Measurements from ENCODE around the gene TNKS2.

TNKS2 gene

DNA sequence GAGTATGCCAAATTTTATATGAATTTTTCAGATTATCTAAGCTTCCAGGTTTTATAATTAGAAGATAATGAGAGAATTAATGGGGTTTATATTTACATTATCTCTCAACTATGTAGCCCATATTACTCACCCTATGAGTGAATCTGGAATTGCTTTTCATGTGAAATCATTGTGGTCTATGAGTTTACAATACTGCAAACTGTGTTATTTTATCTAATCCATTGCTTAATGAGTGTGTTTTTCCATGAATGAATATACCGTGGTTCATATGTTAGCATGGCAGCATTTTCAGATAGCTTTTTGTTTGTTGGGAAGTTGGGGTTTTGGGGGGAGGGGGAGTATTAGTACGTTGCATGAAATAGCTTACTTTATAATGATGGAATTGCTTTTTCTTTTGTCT, 66.5 kb downstream of the TNKS2 start:
- H3K36me3 ChIP-seq (ENCODE audit: low read length), result peaks cover 44% of the 10 kb centered on the region; the same call in 1 of the 2 replicates
- no peak overlapping the region for H3K4me2 ChIP-seq (ENCODE audit: low read depth, low read length, poor library complexity, severe bottlenecking)

DNA sequence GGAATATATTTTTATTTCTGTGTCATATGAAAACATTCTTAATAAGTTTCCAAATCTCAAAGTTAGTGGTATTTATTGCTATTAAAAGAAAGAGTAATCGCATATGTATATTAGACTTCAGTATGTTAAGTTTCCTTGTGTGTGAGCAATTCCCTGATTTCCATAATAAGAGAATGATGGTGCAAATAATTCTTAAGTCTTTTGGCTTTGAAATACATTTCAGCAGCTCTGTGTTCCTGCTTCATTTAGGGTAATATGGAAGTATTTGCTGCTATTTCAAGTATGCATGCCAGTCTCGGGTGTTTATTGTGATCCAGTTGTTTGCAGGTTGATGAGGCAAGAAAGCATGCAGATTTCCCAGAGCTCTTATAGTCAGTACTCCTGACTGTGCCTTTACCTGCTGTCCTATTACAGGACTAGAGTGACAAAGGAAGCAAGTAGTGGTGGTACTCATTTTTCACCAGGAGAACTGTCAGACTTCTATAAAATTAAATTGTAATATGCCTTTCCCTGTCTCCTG, 67.4 kb downstream of the TNKS2 start:
- Histone ChIP-seq H3K9ac (ENCODE audit: low read length) (no peak overlapping the region), H3K27ac (ENCODE audit: low read depth, low read length) (no peak overlapping the region), H3K4me3 (ENCODE audit: insufficient read depth, low read length, poor library complexity, severe bottlenecking) (no peak overlapping the region), H2AFZ (ENCODE audit: low read depth, low read length, severe bottlenecking) (no peak overlapping the region), H3F3A (ENCODE audit: insufficient read depth) (0 out of 2 replicates have a peak, but pooled peaks cover 5% of the 10 kb centered on the region), H3K9me3 (ENCODE audit: insufficient read depth, low read length) (no peaks in the 10 kb centered on the region), H3K36me3 (ENCODE audit: low read length) (peaks cover 35% of the 10 kb centered on the region; the same call in 1 of the 2 replicates), H3K79me2 (ENCODE audit: insufficient read depth, low read length) (no peaks in the 10 kb centered on the region), H3K27me3 (ENCODE audit: low read length) (no peaks in the 10 kb centered on the region), H3K4me2 (ENCODE audit: low read depth, low read length, poor library complexity, severe bottlenecking) (no peak overlapping the region), H3K9me2 (replicated peaks; ENCODE audit: insufficient read depth, low read length) (no peaks in the 10 kb centered on the region), H4K20me1 (ENCODE audit: low read depth, low read length) (0 out of 2 replicates have a peak, but pooled peaks cover 7% of the 10 kb centered on the region)
- TF ChIP-seq, protein P1, sequence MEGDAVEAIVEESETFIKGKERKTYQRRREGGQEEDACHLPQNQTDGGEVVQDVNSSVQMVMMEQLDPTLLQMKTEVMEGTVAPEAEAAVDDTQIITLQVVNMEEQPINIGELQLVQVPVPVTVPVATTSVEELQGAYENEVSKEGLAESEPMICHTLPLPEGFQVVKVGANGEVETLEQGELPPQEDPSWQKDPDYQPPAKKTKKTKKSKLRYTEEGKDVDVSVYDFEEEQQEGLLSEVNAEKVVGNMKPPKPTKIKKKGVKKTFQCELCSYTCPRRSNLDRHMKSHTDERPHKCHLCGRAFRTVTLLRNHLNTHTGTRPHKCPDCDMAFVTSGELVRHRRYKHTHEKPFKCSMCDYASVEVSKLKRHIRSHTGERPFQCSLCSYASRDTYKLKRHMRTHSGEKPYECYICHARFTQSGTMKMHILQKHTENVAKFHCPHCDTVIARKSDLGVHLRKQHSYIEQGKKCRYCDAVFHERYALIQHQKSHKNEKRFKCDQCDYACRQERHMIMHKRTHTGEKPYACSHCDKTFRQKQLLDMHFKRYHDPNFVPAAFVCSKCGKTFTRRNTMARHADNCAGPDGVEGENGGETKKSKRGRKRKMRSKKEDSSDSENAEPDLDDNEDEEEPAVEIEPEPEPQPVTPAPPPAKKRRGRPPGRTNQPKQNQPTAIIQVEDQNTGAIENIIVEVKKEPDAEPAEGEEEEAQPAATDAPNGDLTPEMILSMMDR (IDR thresholded peaks at IDR 0.05; ENCODE audit: insufficient read depth, low read length, poor library complexity, severe bottlenecking), result no peak

More for the DNA sequence above, 66.5 kb downstream of the TNKS2 start:
- Histone ChIP-seq H3K9me3 (ENCODE audit: insufficient read depth, low read length) (no peaks in the 10 kb centered on the region), H3K9me2 (replicated peaks; ENCODE audit: insufficient read depth, low read length) (no peaks in the 10 kb centered on the region), H3F3A (ENCODE audit: insufficient read depth) (0 out of 2 replicates have a peak, but pooled peaks cover 5% of the 10 kb centered on the region), H3K4me3 (ENCODE audit: insufficient read depth, low read length, poor library complexity, severe bottlenecking) (no peak overlapping the region), H4K20me1 (ENCODE audit: low read depth, low read length) (0 out of 2 replicates have a peak, but pooled peaks cover 7% of the 10 kb centered on the region), H3K79me2 (ENCODE audit: insufficient read depth, low read length) (no peaks in the 10 kb centered on the region), H3K27me3 (ENCODE audit: low read length) (no peaks in the 10 kb centered on the region), H3K9ac (ENCODE audit: low read length) (no peak overlapping the region), H2AFZ (ENCODE audit: low read depth, low read length, severe bottlenecking) (no peak overlapping the region), H3K27ac (ENCODE audit: low read depth, low read length) (no peak overlapping the region)
- TF ChIP-seq, protein P1 (IDR thresholded peaks at IDR 0.05; ENCODE audit: insufficient read depth, low read length, poor library complexity, severe bottlenecking), result no peak
- no peak for TF ChIP-seq EZH2phosphoT487 (conservative IDR thresholded peaks at IDR 0.05; ENCODE audit: low read length)

DNA sequence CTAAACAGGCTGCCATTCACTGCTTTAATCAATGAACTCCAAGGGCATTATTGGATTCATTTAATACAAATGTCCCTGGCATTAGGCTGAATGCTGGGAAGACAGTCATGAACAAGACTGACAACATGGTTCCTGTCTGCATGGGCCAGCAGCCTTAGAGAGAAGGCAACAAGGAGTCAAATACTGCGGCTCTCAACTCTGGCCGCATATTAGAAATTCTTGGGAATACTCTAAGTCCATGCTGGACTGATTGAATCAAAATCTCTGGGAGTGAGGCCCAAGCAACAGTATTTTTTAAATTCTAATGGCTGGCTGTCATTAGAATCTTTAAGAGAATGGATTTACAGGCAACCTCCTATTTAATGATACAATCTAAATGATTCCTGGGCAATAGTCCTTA, 76.9 kb downstream of the TNKS2 start:
- H3K79me2 ChIP-seq (ENCODE audit: insufficient read depth, low read length), result no peaks in the 10 kb centered on the region
- no peaks in the 10 kb centered on the region for H3K9me3 ChIP-seq (ENCODE audit: insufficient read depth, low read length)
- H3K4me3 ChIP-seq (ENCODE audit: insufficient read depth, low read length, poor library complexity, severe bottlenecking), result no peak overlapping the region
- H3K27me3 ChIP-seq (ENCODE audit: low read length), result no peaks in the 10 kb centered on the region
- H3F3A ChIP-seq (ENCODE audit: insufficient read depth), result no peaks in the 10 kb centered on the region
- no peak overlapping the region for H3K4me2 ChIP-seq (ENCODE audit: low read depth, low read length, poor library complexity, severe bottlenecking)
- no peak overlapping the region for H2AFZ ChIP-seq (ENCODE audit: low read depth, low read length, severe bottlenecking)
- no peaks in the 10 kb centered on the region for H3K9me2 ChIP-seq (replicated peaks; ENCODE audit: insufficient read depth, low read length)
- no peak overlapping the region for H3K9ac ChIP-seq (ENCODE audit: low read length)
- no peaks in the 10 kb centered on the region for H3K36me3 ChIP-seq (ENCODE audit: low read length)
- H4K20me1 ChIP-seq (ENCODE audit: low read depth, low read length), result no peaks in the 10 kb centered on the region
- TF ChIP-seq, protein P1 (IDR thresholded peaks at IDR 0.05; ENCODE audit: insufficient read depth, low read length, poor library complexity, severe bottlenecking), result no peak
- H3K27ac ChIP-seq (ENCODE audit: low read depth, low read length), result no peak overlapping the region

All from SU-DHL-6 (cell line).